ENCODE data around the gene PRICKLE1.

The PRICKLE1 gene

DNA sequence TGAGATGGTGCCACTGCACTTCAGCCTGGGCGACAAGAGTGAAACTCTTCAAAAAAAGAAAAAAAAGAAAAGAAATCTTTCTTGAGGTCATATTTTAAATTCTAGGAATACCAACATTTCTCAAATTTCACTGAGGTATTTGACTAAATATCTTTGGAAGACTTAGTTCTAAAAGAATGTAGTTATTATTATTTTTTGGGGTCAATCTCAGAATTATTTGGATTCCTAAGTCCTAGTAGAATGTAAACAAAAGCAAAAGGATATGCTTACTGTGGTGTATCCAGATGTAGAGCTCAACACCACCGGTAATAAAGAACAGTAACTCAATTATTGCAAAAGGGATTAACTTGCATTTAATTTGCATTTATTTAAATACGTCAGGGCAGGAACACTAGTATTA, 25.0 kb downstream of the PRICKLE1 start:
- no peak overlapping the region for H3K4me3 ChIP-seq (ENCODE audit: low read depth, low read length)
- TF ChIP-seq, protein P1, sequence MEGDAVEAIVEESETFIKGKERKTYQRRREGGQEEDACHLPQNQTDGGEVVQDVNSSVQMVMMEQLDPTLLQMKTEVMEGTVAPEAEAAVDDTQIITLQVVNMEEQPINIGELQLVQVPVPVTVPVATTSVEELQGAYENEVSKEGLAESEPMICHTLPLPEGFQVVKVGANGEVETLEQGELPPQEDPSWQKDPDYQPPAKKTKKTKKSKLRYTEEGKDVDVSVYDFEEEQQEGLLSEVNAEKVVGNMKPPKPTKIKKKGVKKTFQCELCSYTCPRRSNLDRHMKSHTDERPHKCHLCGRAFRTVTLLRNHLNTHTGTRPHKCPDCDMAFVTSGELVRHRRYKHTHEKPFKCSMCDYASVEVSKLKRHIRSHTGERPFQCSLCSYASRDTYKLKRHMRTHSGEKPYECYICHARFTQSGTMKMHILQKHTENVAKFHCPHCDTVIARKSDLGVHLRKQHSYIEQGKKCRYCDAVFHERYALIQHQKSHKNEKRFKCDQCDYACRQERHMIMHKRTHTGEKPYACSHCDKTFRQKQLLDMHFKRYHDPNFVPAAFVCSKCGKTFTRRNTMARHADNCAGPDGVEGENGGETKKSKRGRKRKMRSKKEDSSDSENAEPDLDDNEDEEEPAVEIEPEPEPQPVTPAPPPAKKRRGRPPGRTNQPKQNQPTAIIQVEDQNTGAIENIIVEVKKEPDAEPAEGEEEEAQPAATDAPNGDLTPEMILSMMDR (IDR thresholded peaks at IDR 0.05; ENCODE audit: insufficient read depth, low read depth, low read length, missing control alignments): no peak
- no peak for DNase-seq (ENCODE audit: low read depth)

DNA sequence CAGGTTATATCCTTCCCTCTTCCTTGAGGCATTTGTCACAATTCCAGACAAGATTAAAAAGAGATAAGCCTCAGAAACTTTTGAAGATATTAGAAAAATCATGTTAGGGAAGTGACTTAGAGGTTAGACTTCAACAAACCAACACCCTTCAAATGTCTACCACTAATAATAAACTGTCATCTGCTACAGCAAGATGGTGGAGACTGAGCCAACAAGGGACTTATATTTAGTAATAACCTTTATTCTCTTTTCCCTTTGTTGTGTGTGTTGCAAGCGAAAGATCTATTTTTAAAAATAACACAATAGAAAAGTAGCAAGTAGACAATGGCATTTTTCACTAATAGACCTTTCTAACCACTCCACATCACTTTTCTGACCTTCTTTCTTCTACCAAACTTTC, 28.6 kb downstream of the PRICKLE1 start:
- TF ChIP-seq, protein P1 (IDR thresholded peaks at IDR 0.05; ENCODE audit: insufficient read depth, low read depth, low read length, missing control alignments): no peak
- no peak for DNase-seq (ENCODE audit: low read depth)
- no peak overlapping the region for H3K4me3 ChIP-seq (ENCODE audit: low read depth, low read length)

DNA sequence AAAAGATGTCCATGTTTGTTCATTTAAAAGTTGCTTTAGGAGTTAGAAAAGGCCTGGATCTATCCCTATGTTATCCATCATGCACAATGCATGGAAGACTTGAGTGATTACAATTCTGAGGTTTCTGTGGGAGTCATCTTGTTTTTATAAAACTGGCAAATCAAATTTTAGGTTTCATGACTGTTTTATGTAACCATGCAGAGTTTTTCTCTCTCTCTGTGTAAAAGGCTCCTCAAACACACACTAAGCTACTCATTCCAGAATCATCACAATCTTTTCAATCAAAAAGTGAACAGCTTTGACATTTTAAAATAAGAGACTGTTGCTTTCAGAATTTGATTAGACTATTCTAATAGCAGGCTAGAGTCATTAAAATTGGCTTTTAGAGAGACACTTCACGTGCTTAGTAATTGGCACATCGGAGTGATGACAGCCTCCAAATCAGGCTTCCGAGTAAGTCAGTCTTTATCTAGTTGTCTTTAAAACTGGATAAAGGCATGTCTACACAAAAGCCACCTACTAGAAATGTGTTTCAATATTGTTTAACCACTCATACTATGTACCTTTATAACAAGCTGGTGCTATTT, 31.9 kb downstream of the PRICKLE1 start:
- TF ChIP-seq, protein P1 (IDR thresholded peaks at IDR 0.05; ENCODE audit: insufficient read depth, low read depth, low read length, missing control alignments): no peak
- H3K4me3 ChIP-seq (ENCODE audit: low read depth, low read length): no peak overlapping the region
- DNase-seq (ENCODE audit: low read depth): no peak

DNA sequence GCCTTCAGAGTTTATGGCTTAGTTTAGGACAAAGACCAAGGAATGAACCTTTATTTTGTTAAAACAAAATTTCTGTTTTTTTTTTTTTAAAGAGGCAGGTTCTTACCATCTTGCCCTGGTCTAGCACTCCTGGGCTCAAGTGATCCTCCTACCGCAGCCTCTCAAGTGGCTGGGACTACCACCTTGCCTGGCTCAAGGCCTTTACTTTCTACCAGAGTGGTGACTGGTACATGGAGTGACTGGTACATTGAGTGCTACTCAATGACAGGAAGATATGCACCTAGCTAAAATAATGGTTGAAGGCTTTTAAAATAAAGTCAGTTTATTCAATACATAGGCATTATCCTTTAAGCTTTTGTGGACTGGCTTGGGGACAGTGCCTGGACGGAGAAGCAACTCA, 32.6 kb downstream of the PRICKLE1 start:
- TF ChIP-seq, protein P1 (IDR thresholded peaks at IDR 0.05; ENCODE audit: insufficient read depth, low read depth, low read length, missing control alignments): no peak
- H3K4me3 ChIP-seq (ENCODE audit: low read depth, low read length): no peak overlapping the region
- DNase-seq (ENCODE audit: low read depth): no peak

DNA sequence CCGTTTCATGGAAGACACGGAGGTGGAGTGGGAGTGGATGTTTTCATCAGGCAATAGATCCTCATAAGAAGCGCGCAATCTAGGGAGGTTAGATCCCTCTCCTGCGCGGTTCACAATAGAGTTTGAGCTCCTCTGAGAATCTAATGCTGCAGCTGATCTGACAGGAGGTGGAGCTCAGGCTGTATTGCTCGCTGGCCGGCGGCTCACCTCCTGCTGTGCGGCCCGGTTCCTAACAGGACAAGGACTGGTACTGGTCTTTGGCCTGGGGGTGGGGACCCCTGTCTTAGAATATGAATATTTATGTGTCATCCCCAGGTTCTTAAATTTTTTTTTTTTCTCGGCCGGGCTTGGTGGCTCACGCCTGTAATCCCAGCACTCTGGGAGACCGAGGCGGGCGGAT, 36.7 kb downstream of the PRICKLE1 start:
- no peak for DNase-seq (ENCODE audit: low read depth)
- no peak overlapping the region for H3K4me3 ChIP-seq (ENCODE audit: low read depth, low read length)
- TF ChIP-seq, protein P1 (IDR thresholded peaks at IDR 0.05; ENCODE audit: insufficient read depth, low read depth, low read length, missing control alignments): no peak

DNA sequence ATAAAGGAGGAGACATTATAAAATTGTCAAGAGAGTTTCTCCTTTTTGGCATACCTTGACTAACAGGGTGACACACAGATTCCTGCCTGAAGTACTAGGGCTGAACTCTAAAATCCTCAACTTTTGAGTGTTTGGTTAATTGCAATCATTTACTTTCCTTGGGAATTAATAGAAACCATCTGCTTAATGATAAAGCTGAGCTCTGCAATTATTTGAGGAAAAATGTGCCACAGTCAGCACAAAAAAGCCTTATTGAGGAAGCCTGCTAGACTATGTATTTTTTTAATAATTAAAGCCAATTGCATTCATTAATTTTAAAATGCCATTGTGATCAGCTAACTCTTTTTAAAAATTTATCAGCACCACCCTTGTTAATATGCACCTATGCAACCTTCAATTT, 38.7 kb downstream of the PRICKLE1 start:
- DNase-seq (ENCODE audit: low read depth): no peak
- TF ChIP-seq, protein P1 (IDR thresholded peaks at IDR 0.05; ENCODE audit: insufficient read depth, low read depth, low read length, missing control alignments): no peak
- no peak overlapping the region for H3K4me3 ChIP-seq (ENCODE audit: low read depth, low read length)

DNA sequence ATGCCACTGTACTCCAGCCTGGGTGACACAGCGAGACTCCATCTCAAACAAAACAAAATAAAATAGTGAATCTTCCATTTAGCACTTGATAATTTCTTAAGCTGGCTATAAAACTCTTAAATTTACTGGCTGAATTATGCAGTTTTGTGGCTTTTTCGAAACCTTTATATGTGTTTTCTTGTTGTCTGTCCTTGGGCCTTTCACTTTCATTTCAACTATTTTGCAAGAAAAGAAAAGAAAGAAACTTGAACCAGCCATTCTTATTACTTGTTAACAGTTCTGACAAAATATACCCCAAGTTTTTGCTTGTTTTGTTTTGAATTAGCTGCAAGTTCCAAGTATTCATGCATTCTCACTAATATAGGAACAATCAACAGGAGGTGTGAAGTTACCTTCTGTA, 42.8 kb downstream of the PRICKLE1 start:
- TF ChIP-seq, protein P1 (IDR thresholded peaks at IDR 0.05; ENCODE audit: insufficient read depth, low read depth, low read length, missing control alignments): no peak
- no peak for DNase-seq (ENCODE audit: low read depth)
- no peak overlapping the region for H3K4me3 ChIP-seq (ENCODE audit: low read depth, low read length)

All from GM12865 (cell line).